Activated naive CD4-positive, alpha-beta T cell (primary cell): Measurements from ENCODE around the gene SCD5.

Experiments
- DNase-seq, 4 experiments: peaks; one replicate each; lab custom pipeline; 2025; lab: John Stamatoyannopoulos, UW

SCD5 gene

DNA sequence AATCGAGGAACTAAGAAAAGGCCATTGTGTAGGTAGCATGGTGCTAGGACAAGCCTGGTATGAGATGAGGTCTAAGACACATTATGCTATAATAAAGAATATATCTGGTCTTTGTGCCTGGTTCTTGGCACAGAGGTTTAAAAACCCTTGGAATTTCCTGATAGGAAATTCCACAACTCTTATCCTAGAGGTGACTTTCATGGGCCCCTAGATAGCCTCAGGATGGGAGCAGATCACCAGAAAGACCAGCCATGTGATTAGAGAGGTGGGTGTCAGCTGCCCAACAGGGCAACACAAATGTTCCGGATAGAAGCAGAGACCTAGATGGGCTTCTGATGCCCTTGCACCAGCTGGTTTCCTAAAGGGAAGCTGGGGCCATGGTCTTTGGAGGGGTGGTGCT lies 107.2 kb downstream of the SCD5 start:
- DNase-seq = no peak

DNA sequence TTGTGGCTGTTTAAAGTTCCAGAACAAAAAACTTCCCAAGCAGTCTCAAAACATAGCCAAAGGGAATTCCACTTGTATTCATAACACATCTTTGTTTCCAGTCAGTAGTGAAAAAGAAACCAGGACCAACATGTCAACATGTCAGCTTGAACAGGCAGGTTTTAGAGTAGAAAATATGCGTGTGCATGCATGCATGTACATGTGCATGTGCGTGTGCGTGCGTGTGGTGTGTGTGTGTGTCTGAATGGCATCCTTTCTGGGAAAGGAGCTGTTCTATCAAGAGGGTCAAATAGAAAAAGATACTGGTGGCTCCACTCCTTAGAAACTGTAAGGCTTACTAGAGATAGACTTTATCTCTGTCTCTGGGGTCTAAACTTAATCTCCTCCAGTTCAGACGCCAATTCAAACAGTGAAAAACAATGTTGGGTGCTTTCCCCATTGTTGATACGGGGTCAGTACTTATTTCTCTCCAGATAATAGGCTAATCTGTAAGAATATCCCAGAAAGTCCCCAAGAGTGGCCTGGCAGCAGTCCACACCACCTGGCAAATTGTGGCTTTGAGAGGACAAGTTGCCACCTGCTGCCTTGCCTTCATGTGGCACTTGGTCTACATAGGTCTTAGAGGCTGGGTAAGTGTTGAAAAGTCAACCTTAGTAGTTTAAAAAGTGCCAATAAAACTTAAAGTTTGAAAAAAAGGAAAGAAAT lies 110.4 kb downstream of the SCD5 start:
- no peak for DNase-seq

- DNase-seq = no peak
These were observed 111.1 kb downstream of the SCD5 start for GRCh38 chr4:82687531-82687930.

GRCh38 chr4:82681754-82682153 lies 116.8 kb downstream of the SCD5 start:
- no peak for DNase-seq

DNA sequence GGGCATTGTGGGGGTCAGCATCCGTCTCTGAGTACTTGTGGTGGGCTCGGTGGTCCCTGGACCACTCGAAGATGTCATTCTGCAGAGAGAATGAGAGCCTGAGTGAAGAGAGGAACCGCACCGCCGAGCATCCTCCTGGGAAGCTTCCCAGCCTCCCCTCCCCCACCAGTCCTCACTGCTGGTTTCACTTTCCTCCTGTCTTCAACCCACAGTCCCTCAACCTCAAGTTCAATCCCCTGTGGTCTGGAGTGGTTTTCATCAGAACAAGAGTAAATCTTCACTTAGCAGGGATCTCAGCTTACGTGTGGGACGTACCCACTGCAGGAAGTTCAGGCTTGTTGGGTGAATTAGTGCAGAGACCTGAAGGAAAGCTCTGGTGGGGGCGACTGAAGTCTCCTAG lies 117.8 kb downstream of the SCD5 start:
- DNase-seq = no peak

DNA sequence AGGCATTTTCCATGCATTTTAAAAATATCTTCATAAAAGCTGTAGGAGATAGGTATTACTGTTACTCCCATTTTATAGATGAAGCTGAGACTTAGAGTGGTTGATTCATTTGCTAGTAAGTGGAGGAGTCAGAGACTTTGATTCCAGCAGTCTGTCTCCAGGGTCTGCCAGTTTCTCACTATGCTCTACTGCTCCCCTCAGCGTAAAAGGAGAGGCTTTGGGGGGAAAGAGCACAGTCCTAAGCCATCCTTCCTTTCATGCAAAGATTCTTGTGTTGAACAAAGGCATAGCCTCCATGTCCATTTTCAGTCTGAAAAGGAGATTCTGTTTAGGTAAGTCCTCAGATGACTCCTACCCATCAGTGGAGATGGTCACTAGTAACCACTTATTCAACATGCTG lies 119.1 kb downstream of the SCD5 start:
- DNase-seq = no peak

DNA sequence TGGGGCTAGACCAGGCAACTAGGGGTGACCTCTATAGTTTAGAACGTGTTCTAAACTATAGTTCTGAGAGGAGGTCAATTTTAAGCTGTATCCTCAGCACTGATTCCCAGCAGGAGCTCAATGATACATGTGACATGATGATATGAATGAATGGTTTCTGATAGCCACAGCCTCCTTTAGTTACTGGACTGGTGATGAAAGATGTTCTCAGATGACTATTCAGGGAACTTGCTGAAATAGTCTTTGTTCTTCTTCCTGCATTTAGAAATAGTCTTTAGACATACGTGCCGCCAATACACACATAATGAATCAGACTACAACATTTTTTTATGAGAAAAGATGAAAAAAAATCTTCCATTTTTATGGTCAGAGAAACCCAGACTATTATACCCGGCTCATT lies 120.5 kb downstream of the SCD5 start:
- no peak for DNase-seq

- no peak for DNase-seq
These were observed 121.3 kb downstream of the SCD5 start for GRCh38 chr4:82677327-82677726.

GRCh38 chr4:82667761-82668480 lies 130.7 kb downstream of the SCD5 start:
- no peak for DNase-seq

- DNase-seq = no peak
These were observed 131.5 kb downstream of the SCD5 start for GRCh38 chr4:82666970-82667665.

GRCh38 chr4:82661181-82661992 lies 137.2 kb downstream of the SCD5 start:
- no peak for DNase-seq

GRCh38 chr4:82652062-82652461 lies 146.5 kb downstream of the SCD5 start:
- DNase-seq = no peak

- DNase-seq = no peak
These were observed 147.7 kb downstream of the SCD5 start for GRCh38 chr4:82650868-82651267.

DNA sequence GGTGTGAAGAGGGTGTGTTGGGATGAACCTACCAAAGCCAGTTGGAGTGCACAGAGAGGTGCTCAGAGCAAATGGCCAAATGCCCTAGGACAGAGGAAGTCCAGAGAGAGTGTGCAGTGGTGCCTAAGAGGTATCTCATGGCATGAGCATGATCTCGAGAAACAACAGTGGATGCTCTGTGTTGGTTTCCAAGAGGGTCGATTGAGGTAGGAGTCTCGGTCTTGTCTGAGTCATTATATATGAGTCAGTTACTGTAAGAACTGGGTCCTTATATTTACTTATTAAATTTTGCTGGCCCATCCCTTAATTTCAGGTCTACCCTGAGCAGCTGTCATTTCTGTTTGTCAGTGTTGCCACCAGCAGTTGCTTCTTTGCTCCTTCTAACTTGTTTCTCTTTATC lies 150.2 kb downstream of the SCD5 start:
- DNase-seq = no peak

GRCh38 chr4:82645936-82646565 lies 152.5 kb downstream of the SCD5 start:
- no peak for DNase-seq

GRCh38 chr4:82644734-82645126 lies 153.9 kb downstream of the SCD5 start:
- DNase-seq = no peak

- no peak for DNase-seq
These were observed 154.4 kb downstream of the SCD5 start for GRCh38 chr4:82643994-82644733.

- DNase-seq = no peak
These were observed 156.3 kb downstream of the SCD5 start for GRCh38 chr4:82642331-82642730.

- DNase-seq = no peak
These were observed 158.1 kb downstream of the SCD5 start for GRCh38 chr4:82640540-82640939.

- DNase-seq = no peak
These were observed 158.6 kb downstream of the SCD5 start for GRCh38 chr4:82639971-82640370.

DNA sequence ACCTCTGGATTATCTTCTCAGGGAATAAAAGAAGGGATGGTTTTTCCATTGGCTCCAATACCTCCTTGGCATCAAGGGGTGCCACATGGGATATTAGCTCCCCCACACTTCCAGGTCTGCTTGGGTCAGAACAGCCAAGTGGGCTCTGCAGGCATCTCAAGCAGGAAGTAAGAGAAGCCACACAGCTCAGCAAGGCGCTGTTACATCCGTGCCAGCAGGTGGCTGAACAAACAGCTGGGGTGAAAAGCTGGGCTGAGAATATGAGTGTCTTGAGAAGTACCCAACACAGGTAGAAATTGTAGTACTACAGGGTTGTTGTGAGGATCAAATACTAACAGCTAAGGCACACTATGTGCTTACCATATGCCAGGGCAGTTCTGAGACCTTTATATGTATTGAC lies 160.1 kb downstream of the SCD5 start:
- no peak for DNase-seq
